Measurements from ENCODE around the gene AKR1B1.

The AKR1B1 gene

DNA sequence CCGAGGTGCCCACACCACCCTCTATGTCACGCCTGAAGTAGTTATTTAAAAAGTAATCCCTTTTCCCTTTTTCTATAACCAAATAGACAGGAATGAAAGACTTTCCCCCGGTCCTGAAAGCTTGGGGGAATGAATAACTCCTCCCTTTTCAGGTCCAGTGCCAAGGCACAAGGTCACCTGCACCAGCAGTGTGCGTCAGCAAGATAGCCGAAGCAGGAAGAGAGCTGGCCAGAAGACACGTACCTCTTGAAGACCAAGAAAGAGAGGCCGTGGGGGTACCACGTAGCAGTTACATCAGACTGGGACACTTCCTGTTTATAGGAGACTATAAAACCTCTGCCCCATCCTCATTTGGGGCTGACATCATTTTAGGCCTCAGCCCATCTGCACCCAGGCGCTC, 10.7 kb upstream of the AKR1B1 start:
- Histone ChIP-seq H3K4me1 (ENCODE audit: control insufficient read depth in 1 of 2, insufficient read depth in 1 of 2, low read depth in 1 of 2, low read length in 1 of 2) (no peaks in the 10 kb centered on the region), H3K27me3 (no peaks in the 10 kb centered on the region), H3K36me3 (no peaks in the 10 kb centered on the region), H3K27ac (no peak overlapping the region), H3K4me3 (ENCODE audit: low read depth in 1 of 2, low read length in 1 of 2) (no peak overlapping the region), H3K9me3 (no peaks in the 10 kb centered on the region)
- TF ChIP-seq, protein P1, sequence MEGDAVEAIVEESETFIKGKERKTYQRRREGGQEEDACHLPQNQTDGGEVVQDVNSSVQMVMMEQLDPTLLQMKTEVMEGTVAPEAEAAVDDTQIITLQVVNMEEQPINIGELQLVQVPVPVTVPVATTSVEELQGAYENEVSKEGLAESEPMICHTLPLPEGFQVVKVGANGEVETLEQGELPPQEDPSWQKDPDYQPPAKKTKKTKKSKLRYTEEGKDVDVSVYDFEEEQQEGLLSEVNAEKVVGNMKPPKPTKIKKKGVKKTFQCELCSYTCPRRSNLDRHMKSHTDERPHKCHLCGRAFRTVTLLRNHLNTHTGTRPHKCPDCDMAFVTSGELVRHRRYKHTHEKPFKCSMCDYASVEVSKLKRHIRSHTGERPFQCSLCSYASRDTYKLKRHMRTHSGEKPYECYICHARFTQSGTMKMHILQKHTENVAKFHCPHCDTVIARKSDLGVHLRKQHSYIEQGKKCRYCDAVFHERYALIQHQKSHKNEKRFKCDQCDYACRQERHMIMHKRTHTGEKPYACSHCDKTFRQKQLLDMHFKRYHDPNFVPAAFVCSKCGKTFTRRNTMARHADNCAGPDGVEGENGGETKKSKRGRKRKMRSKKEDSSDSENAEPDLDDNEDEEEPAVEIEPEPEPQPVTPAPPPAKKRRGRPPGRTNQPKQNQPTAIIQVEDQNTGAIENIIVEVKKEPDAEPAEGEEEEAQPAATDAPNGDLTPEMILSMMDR (IDR thresholded peaks at IDR 0.05), result no peak

DNA sequence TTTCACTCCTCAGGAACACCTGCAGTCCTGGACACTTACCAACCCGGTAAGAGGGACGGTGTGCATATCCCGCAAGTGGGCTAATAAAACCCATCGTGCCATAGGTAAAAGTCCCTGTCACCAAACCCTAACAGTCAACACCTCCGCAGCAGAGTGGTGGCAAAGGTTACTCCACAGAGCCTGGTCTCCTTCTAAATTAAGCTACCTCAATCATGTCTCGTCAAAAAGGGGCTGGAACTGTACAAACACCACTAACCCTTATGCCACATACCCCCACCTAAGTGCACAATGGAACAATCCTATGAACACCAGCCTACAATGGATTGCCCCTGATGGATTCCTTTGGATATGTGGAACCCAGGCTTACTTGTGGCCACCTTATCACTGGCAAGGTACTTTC, 9.6 kb upstream of the AKR1B1 start:
- H3K27me3 ChIP-seq, result no peaks in the 10 kb centered on the region
- H3K9me3 ChIP-seq, result no peaks in the 10 kb centered on the region
- no peaks in the 10 kb centered on the region for H3K36me3 ChIP-seq
- H3K4me3 ChIP-seq (ENCODE audit: low read depth in 1 of 2, low read length in 1 of 2), result no peak overlapping the region
- TF ChIP-seq, protein P1 (IDR thresholded peaks at IDR 0.05), result no peak
- no peaks in the 10 kb centered on the region for H3K4me1 ChIP-seq (ENCODE audit: control insufficient read depth in 1 of 2, insufficient read depth in 1 of 2, low read depth in 1 of 2, low read length in 1 of 2)
- H3K27ac ChIP-seq, result no peak overlapping the region

GRCh38 chr7:134468054-134468453, 9.2 kb upstream of the AKR1B1 start:
- Histone ChIP-seq H3K27ac (no peak overlapping the region), H3K36me3 (no peaks in the 10 kb centered on the region), H3K9me3 (no peaks in the 10 kb centered on the region), H3K4me3 (ENCODE audit: low read depth in 1 of 2, low read length in 1 of 2) (no peak overlapping the region), H3K4me1 (ENCODE audit: control insufficient read depth in 1 of 2, insufficient read depth in 1 of 2, low read depth in 1 of 2, low read length in 1 of 2) (no peaks in the 10 kb centered on the region), H3K27me3 (no peaks in the 10 kb centered on the region)
- TF ChIP-seq, protein P1 (IDR thresholded peaks at IDR 0.05), result no peak

- peaks cover 15% of the 10 kb centered on the region for H3K27me3 ChIP-seq
- TF ChIP-seq, protein P1 (IDR thresholded peaks at IDR 0.05), result no peak
- no peak overlapping the region for H3K27ac ChIP-seq
- no peaks in the 10 kb centered on the region for H3K9me3 ChIP-seq
- H3K4me1 ChIP-seq (ENCODE audit: control insufficient read depth in 1 of 2, insufficient read depth in 1 of 2, low read depth in 1 of 2, low read length in 1 of 2), result no peaks in the 10 kb centered on the region
- no peaks in the 10 kb centered on the region for H3K36me3 ChIP-seq
- no peak overlapping the region for H3K4me3 ChIP-seq (ENCODE audit: low read depth in 1 of 2, low read length in 1 of 2)
These were observed 6.6 kb upstream of the AKR1B1 start for GRCh38 chr7:134465491-134465890.

- no peaks in the 10 kb centered on the region for H3K4me1 ChIP-seq (ENCODE audit: control insufficient read depth in 1 of 2, insufficient read depth in 1 of 2, low read depth in 1 of 2, low read length in 1 of 2)
- H3K36me3 ChIP-seq, result no peaks in the 10 kb centered on the region
- H3K27me3 ChIP-seq, result peaks cover 25% of the 10 kb centered on the region
- TF ChIP-seq, protein P1 (IDR thresholded peaks at IDR 0.05), result no peak
- H3K27ac ChIP-seq, result no peak overlapping the region
- H3K9me3 ChIP-seq, result no peaks in the 10 kb centered on the region
- H3K4me3 ChIP-seq (ENCODE audit: low read depth in 1 of 2, low read length in 1 of 2), result no peak overlapping the region
These were observed 5.6 kb upstream of the AKR1B1 start for GRCh38 chr7:134464496-134464895.

GRCh38 chr7:134463751-134464150, 4.9 kb upstream of the AKR1B1 start:
- Histone ChIP-seq H3K36me3 (no peaks in the 10 kb centered on the region), H3K4me1 (ENCODE audit: control insufficient read depth in 1 of 2, insufficient read depth in 1 of 2, low read depth in 1 of 2, low read length in 1 of 2) (peaks cover 0 to 5% of the 10 kb centered on the region in 2 experiments), H3K9me3 (no peaks in the 10 kb centered on the region), H3K27ac (no peak overlapping the region), H3K27me3 (peaks cover 32% of the 10 kb centered on the region), H3K4me3 (ENCODE audit: low read depth in 1 of 2, low read length in 1 of 2) (no peak overlapping the region)
- TF ChIP-seq, protein P1 (IDR thresholded peaks at IDR 0.05), result no peak

All from neutrophil (primary cell).